Measurements from ENCODE around the gene RSPRY1.

RSPRY1 gene

GRCh38 chr16:57251352-57251751 lies 65.2 kb downstream of the RSPRY1 start:
- TF ChIP-seq CTCF (IDR thresholded peaks at IDR 0.05; ENCODE audit: low read depth, low read length, missing control alignments) = no peak
- DNase-seq (ENCODE audit: extremely low read depth, low read depth) = no peak
- H3K4me3 ChIP-seq (replicated peaks; ENCODE audit: low read depth, low read length) = no peak overlapping the region

GRCh38 chr16:57252148-57252721 lies 66.1 kb downstream of the RSPRY1 start:
- no peak overlapping the region for H3K4me3 ChIP-seq (replicated peaks; ENCODE audit: low read depth, low read length)
- DNase-seq (ENCODE audit: extremely low read depth, low read depth) = no peak
- no peak for TF ChIP-seq CTCF (IDR thresholded peaks at IDR 0.05; ENCODE audit: low read depth, low read length, missing control alignments)

GRCh38 chr16:57253466-57253865 lies 67.3 kb downstream of the RSPRY1 start:
- no peak for DNase-seq (ENCODE audit: extremely low read depth, low read depth)
- no peak for TF ChIP-seq CTCF (IDR thresholded peaks at IDR 0.05; ENCODE audit: low read depth, low read length, missing control alignments)
- no peak overlapping the region for H3K4me3 ChIP-seq (replicated peaks; ENCODE audit: low read depth, low read length)

- no peak for DNase-seq (ENCODE audit: extremely low read depth, low read depth)
- no peak overlapping the region for H3K4me3 ChIP-seq (replicated peaks; ENCODE audit: low read depth, low read length)
- no peak for TF ChIP-seq CTCF (IDR thresholded peaks at IDR 0.05; ENCODE audit: low read depth, low read length, missing control alignments)
Observed at GRCh38 chr16:57255686-57256415, 69.7 kb downstream of the RSPRY1 start.

- no peak overlapping the region for H3K4me3 ChIP-seq (replicated peaks; ENCODE audit: low read depth, low read length)
- DNase-seq (ENCODE audit: extremely low read depth, low read depth) = no peak
- TF ChIP-seq CTCF (IDR thresholded peaks at IDR 0.05; ENCODE audit: low read depth, low read length, missing control alignments) = no peak
Observed at GRCh38 chr16:57256601-57257395, 70.7 kb downstream of the RSPRY1 start.

GRCh38 chr16:57257455-57258070 lies 71.4 kb downstream of the RSPRY1 start:
- no peak for DNase-seq (ENCODE audit: extremely low read depth, low read depth)
- no peak overlapping the region for H3K4me3 ChIP-seq (replicated peaks; ENCODE audit: low read depth, low read length)
- no peak for TF ChIP-seq CTCF (IDR thresholded peaks at IDR 0.05; ENCODE audit: low read depth, low read length, missing control alignments)
